ENCODE measurements around the gene PAX6.

DNA sequence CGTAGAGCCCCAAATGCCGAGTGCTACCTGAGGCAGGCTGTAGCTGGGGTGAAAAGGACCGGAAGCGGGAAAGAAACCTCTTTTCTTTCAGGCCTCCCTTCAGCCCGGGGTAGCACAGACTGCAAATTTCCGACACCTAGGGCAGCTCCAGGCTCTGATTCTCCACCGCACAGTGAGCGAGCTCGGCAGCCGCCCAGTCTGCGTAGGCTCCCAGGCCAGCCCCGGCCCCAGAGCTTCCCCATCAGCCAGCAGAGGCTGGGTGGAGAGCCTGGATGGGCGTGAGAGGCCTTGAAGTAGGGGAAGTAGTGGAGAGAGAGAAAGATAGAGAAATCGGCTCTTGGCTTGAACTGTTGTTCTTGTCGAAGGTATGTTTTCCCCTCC is 9.3 kb upstream of the PAX6 start:
- TF ChIP-seq, protein P1, sequence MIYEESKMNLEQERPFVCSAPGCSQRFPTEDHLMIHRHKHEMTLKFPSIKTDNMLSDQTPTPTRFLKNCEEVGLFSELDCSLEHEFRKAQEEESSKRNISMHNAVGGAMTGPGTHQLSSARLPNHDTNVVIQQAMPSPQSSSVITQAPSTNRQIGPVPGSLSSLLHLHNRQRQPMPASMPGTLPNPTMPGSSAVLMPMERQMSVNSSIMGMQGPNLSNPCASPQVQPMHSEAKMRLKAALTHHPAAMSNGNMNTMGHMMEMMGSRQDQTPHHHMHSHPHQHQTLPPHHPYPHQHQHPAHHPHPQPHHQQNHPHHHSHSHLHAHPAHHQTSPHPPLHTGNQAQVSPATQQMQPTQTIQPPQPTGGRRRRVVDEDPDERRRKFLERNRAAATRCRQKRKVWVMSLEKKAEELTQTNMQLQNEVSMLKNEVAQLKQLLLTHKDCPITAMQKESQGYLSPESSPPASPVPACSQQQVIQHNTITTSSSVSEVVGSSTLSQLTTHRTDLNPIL (CRISPR knock-in tag; IDR thresholded peaks at IDR 0.05; ENCODE audit: low read depth): no peak
- no peak for TF ChIP-seq ZNF8 (CRISPR knock-in tag; IDR thresholded peaks at IDR 0.05)
- TF ChIP-seq, protein P2, sequence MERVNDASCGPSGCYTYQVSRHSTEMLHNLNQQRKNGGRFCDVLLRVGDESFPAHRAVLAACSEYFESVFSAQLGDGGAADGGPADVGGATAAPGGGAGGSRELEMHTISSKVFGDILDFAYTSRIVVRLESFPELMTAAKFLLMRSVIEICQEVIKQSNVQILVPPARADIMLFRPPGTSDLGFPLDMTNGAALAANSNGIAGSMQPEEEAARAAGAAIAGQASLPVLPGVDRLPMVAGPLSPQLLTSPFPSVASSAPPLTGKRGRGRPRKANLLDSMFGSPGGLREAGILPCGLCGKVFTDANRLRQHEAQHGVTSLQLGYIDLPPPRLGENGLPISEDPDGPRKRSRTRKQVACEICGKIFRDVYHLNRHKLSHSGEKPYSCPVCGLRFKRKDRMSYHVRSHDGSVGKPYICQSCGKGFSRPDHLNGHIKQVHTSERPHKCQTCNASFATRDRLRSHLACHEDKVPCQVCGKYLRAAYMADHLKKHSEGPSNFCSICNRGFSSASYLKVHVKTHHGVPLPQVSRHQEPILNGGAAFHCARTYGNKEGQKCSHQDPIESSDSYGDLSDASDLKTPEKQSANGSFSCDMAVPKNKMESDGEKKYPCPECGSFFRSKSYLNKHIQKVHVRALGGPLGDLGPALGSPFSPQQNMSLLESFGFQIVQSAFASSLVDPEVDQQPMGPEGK (CRISPR knock-in tag; IDR thresholded peaks at IDR 0.05; ENCODE audit: borderline replicate concordance): no peak
